Measurements from ENCODE around the gene HBM.
"Not testable (repeated sequence)": the region's sequence is repeated elsewhere in the genome, so short reads cannot be mapped to it uniquely, and the experiment has no call there.

HBM gene, protein sequence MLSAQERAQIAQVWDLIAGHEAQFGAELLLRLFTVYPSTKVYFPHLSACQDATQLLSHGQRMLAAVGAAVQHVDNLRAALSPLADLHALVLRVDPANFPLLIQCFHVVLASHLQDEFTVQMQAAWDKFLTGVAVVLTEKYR
- total RNA-seq, result 0 reads per million in 4 donors

DNA sequence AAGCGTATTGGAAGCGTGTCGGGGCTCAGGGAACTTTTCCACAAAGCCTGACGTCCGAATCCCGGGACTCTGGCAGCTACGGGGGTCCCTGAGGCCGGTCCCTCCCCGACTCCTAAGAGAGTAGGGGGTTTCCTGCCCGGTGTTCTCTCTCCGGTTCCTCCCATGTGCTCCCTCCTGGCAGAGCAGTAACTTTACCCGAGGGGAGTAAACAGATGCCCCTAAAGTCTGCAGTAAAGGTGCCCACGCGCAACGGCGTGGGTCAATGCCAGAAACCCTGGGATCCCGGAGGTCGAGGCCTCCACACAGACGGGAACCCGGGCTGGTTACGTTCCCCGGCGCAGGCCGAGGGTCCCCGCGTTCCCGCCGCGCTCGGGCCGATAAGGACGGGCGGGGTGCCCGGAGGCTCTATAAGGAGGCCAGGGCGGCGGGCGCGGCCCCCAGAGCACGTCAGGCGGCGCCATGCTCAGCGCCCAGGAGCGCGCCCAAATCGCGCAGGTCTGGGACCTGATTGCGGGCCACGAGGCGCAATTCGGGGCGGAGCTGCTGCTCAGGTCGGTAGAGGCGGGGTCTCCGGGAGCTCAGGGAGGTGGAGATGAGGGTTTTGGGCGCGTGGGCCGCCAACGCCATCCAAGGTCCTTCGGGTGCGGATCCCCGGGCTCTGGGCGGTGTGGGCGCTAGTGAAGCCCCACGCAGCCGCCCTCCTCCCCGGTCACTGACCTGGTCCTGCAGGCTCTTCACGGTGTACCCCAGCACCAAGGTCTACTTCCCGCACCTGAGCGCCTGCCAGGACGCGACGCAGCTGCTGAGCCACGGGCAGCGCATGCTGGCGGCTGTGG, at the start of gene HBM:
Gene HBM, plus strand, starts transcription at position 440 of the 836 bp plus-strand sequence. Its CDS starts 20 bp downstream, at position 460.
- peak in 1 of 5 donors; percentile 10 for DNase-seq

DNA sequence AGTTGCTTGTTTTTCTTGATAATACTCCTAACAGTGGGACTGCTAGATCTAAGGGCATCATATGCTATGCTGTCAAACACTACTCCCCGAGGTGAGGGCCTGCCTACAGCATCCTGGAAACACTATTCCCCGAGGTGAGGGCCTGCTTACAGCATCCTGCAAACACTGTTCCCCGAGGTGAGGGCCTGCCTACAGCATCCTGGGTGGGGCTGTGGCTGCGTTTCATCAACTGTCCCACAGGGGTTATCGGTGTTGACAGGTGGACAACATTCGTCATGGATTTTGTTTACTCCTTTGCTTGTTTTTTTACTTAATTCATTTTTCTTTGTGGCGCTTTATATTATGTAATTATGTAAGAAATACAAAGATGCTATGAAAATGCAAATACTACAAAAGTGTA, 49.8 kb upstream of the HBM start:
- DNase-seq, result no peak

DNA sequence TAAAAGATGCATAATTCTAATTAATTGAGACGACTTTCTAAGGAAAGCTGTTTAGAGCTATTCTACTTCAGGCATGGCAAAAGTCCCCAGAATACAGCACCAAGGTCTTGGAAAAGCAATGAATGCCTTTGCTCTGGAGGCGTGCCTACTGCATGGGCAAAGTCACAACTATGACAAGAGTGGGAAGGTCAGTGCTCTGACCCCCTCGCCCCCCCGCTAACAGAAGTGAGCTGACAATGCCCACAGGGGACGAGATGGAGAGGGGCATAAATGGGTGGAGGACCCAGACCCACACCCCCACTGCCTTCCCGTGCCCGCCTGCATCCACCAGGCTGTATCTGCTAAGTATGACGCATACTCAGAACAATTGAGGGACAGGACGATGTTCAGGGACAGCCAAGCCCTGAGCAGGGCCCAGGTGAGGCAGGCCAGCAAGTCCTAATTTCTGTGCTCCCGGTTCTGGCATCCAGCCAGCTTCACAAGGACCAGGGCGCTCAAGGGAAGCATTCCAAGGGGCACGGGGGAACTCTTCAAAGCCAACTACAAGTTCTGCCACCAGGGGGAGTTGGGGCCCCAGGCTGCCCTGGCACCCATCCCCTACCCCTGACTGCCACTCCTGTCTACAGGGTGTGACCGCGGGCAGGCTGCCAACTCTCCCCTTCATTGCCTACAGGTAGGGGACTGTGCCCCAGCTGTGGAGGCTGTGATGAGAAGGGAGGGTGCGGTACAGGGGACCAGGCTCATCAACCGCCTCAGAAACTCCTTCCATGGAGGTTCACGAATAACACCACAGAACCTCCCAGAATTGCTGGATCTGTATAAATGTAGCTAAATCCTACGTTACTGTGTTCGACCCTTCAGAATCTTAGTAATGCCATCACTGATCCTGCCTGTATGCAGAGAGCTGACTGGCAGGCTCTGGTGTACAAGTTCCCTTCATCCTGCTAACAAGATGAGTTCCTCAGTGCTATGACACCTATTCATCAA, 48.1 kb upstream of the HBM start:
- peak; percentile 25 to 63 (median 46) for DNase-seq

DNA sequence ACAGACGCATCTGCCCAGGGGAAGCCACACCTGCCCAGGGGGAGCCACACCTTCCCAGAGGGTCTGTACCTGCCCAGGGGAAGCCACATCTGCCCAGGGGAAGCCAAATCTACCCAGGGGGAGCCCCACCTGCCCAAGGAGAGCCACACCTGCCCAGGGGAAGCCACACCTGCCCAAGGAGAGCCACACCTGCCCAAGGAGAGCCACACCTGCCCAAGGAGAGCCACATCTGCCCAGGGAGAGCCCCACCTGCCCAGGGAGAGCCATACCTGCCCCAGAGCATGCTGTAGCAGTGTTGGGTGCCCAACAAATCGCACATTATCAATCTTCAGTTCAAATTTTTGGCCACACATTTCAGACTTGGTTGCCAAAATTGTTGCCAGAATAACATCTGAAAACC, 46.9 kb upstream of the HBM start:
- DNase-seq, result no peak

DNA sequence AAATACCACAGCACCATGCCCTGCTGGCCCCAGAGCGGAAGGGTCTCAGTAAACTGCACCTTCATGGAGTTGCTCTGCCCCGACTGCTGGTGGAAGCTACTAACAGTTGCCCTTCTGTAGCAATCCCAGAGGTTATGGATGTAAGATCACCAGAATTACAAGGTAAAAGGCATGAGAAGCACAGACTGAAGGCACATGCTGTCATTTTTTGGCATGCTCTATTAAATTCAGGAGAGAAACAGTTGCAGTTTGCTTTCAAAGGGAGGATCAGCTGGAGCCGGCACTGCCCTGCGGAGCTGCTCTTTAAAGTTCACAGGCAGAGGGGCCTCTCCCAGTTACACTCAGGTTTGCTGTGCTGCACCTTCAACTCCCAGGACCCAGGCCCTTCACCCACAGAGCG, 46.5 kb upstream of the HBM start:
- no peak for DNase-seq

DNA sequence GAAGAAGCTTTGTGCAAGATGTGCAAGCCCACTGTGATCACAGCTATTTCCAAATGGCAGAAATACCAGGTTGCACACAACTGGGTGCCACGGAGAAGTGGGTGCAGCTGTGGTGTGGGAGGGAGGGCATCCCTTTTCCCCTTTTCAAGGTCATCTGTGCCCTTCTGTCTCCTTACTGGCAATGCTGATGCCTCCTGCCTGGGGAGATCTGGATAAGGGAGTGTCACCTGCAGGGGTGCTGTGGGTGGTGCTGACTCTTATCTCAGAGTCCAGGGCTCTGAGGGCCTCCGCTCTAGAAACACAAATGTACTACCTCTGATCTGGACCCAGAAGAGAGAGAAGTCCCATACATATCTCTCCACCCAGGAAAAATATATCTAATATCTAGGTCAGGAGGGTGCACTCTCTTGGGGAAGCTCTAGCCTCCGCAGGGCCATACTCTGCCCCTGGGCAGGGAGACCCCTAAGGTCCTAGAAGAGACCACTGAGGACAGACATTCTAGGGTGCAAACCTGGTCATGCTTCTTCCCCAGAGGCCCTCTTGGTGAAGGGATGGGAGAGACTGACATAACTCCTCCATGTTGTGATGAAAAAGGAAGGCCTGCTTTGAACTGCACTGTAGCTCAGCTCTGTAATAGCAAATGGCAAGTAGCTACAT, 45.8 kb upstream of the HBM start:
- DNase-seq, result no peak

DNA sequence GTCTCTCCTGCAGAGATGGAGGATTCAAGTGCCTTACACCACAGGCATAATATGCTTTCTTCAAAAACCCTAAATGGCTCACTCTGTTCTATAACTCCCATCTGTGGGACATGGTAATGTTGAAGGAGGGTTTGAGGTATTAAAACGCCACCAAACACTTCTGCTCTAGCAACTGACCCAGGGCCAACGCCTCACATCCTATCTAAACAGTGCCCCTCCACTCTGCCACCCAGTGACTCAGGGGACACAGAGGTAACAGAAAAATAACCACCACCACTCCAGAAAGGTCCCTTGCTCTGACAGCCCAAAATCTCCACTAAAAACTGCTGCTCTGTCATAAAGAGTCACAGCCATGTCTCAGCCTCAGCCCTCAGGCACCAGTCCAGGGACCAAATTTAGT, 45.0 kb upstream of the HBM start:
- DNase-seq, result no peak

DNA sequence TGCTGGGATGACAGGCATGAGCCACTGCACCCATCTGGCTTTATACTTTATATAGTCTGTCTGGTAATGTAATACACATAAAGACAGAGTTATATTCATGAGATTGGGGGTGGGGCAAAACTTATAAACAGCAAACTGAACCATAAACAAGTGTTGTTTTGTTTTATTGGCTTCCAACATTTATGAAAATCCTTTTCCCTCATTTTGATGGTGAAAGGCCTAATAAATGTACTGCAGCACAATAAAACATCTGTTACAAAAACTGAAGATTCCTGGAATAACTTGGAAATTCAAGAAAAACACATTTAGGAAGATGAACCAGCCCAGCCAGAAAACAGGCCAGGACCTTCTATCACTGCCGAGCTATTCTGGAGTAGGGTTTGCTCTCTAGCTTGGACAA, 43.4 kb upstream of the HBM start:
- DNase-seq, result no peak

DNA sequence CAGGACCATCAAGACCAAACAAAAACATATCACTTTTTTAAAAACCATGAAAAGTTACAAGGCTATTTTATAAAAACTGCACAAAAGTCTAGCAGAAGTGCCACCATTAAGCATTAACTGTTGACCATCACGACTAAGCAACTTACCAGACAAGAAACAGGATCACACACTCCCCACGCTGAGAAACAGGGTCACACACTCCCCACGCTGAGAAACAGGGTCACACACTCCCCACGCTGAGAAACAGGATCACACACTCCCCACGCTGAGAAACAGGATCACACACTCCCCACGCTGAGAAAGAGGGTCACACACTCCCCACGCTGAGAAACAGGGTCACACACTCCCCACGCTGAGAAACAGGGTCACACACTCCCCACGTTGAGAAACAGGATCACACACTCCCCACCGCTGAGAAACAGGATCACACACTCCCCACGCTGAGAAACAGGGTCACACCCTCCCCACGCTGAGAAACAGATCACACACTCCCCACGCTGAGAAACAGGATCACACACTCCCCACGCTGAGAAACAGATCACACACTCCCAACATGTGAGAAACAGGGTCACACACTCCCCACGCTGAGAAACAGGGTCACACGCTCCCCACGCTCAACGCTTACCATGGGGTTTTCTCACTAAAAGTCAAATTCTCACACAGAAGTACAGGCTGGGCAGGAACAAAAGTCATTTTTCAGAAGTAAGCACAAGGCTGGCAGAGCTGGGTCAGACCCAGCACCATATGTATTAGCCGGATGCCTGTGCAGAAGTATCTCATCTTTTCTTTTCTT, 42.0 kb upstream of the HBM start:
- DNase-seq, result not testable (repeated sequence)

DNA sequence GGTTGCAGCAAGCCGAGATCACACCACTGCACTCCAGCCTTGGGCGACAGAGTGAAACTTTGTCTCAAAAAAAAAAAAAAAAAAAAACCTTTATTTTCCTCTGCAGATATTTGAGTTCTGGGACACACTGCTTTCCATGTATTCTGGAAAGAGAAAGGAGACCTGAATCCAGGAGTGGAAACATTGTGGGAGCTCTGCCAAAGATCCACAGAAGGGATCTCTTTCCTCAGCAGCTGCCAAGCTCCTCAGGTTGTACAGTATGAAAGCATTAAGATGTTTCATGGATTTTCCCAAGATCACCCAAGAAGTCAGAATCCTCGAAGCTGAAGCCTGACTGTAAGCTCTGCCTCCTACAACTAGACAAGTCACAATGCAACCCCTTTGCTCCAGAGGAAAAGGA, 40.8 kb upstream of the HBM start:
- DNase-seq, result no peak

DNA sequence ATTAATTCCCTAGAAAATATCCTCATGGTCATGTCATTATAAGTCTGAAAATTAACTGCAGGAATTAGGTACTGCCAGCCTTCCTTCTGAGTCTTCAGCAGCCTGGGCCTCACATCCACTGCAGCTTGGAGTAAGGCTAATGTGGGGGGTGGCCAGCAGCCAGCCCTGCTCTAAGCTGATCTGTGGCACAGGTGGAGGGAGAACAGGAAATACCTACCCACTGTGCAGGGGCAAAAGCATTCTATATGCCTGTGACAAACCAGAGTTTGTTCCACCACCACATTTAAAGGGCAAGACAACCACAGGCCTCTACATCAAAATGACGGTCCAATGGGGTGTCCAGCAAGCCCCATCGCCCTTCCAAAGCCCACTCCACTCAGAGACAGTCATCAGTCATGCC, 36.7 kb upstream of the HBM start:
- DNase-seq, result no peak

DNA sequence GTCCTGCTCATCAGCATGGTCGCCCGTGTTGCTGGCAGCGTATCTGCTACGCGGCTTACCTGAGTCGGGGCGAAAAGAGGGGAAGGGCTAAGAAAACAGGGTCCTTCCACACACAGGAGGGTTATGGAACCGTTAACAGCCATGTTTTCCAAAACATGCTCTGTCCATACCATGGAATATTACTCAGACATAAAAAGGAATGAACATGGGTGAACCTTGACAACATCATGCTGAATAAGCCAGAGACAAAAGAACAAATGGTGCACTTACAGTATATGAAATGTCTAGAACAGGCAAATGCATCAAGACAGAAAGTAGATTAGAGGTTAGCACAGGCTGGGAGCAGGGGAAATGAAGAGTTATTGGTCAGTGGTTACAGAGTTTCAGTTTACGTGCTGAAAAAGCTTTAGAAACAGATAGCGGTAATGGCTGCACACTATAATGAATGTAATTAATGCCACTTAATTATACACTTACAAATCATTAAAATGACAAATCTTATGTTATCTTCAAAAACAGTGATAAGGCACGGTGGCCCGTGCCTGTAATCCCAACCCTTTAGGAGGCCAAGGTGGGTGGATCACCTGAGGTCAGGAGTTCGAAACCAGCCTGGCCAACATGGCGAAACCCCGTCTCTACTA, 35.1 kb upstream of the HBM start:
- DNase-seq, result no peak

DNA sequence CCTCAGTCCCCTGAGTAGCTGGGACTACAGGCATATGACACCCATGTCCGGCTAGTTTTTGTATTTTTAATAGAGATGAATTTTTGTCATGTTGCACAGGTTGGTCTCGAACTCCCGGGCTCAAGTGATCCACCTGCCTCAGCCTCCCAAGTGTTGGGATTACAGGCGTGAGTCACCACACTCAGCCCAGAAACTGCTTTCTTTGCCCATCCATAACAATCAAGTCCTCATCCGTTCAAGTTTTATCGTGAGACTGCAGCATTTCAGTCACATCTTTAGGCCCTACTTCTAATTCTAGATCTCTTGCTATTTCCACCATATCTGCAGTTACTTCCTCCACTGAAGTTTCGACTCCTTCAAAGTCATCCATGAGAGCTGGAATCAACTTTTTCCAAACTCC, 33.7 kb upstream of the HBM start:
- DNase-seq, result no peak

DNA sequence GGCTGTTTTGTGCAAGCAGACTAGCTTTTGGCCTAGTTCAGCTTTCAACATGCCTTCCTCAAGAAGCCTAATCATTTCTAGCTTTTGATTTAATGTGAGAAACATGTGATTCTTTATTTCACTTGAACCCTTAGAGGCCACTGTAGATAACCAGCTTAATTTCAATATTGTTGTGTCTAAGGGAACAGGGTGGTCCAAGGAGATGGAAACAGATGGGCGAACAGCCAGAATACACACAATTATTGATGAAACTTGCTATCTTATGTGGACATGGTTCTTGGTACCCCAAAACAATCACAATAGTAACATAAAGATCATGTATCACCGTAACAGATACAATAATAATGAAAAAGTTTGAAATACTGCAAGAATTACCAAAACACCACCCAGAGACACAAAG, 32.1 kb upstream of the HBM start:
- DNase-seq, result no peak

DNA sequence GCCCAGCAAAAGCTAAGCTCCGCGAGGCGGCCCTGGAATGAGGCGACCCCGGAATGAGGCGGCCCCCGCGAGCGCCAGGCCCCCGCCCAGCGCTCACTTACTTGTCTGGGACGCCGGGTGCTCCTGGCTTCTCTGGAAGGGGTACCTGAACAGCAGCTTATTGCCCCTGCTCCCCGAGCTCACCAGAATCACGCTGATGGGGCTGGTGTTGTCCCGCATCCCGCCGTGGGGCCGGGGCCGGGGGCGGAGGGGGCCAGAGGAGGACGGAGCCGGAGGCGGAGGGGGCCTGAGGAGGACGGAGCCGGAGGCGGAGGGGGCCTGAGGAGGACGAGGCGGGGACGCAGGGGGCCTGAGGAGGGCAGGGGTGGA, 27.7 kb upstream of the HBM start:
- DNase-seq, result peak in 3 of 5 donors; percentile 11 to 25 (median 15)

DNA sequence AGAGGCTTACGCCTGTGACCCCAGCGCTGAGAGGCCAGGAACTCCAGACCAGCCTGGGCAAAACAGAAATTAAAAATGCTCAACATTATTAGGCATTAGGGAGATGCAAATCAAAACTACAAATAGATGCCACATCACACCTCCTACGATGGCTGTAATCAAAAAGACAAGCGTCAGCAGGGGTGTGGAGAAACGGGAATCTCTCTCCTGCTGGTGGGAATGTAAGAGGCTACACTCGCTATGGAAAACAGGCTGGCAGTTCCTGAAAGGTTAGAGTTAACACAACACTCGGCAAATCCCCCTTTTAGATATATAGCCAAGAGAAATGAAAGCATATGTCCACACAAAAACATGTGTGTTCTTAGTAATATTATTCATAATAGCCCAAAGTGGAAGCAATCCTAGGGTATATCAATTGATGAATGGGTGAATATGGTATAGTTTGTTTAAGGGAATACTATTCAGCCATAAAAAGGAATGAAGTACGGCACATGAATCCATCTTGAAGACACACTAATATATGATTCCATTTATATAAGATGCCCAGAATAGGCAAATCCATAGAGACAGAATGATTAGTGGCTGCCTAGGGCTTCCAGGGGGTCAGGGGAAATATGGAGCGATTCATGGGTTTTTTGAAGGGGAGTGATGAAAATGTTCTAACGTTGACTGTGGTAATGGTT, 25.5 kb upstream of the HBM start:
- DNase-seq, result no peak

DNA sequence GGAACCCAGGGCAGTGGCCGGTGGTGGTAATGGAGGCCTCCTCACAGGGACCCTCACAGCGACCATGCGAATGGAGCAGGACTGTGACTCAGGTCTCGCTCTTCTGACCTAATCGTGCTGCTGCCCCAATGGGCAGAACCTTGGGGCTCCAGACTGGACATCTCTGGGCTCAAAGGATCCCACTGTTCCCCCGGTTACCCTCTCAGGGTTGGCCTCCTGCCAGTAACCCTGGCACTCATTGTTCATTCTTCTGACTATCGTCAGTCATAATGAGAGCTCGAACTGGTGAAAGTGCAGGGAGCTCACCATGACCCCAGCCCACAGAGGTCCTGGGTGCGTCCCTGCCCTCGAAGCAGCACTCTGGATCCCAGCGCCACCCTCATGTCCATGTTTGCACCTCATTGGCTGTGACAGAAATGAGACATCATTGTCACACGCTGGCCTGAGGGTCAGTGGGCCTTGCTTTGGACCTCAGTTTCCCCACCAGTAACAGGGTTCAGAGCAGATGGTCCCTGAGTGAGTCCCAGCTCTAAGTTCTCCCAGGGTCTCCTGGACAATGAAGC, 23.3 kb upstream of the HBM start:
- no peak for DNase-seq

DNA sequence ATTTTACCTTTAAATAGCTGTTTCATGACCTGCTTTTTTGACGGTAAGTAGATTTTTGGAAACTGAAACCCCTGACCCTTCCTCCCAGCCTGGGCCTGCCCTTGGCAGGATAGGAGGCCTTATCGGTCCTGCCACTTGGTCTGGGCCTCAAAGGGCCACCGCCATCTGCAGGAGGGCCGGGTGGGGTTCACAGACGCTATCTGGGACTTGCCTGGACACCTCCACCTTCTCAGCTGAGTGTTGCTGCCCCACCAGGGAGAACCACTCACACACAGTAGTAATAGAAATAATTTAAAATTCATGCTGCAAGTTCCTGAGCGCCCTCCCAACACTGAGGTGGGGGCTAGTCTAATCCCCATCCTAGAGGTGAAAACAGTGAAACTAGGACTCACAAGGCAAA, 22.7 kb upstream of the HBM start:
- no peak for DNase-seq

DNA sequence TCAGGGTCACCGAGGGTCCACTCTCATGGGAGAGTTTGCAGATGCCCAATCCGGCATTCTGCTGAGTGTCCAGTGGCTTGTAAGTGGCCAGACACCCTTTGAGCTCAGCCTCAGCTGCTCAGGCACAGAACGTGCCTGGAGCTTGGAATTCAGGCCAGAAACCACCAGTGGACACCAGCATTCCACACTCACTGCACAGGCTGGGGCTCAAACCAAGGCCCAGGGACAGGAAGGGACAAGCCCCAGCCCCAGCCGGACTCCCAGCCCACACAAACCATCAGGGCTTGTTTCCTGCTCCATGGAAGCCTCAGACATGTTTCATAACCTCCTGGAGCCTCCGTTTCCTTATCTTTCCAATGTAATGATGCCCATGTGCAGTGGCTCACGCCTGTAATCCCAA, 22.3 kb upstream of the HBM start:
- DNase-seq, result no peak

DNA sequence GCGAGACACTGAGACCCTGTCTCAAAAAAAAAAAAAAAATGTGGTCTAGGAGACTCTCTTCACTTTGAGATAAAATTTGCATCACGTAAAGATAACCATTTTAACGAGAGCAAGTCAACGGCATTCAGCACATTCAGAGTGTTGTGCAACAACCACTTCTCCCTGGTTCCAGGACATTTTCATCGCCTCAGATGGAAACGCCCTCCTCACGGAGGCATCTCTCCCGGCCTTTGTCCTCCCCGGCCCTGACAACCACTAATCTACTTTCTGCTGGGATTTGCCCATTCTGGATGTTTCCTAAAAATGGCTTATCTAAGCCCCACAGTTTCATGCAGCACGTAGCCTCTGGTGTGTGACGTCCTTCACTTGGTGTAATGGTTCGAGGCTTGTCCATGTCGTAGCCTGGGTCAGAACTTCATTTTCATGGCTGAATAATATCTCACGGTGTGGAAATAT, 21.0 kb upstream of the HBM start:
- DNase-seq, result no peak
